Brain microvascular endothelial cell (primary cell): ENCODE measurements around the gene GNB3.

ENCODE experiments used
- DNase-seq: peaks from one replicate; pipeline ENCODE4 v3.0.0-alpha.2; 2020
- H3K27ac ChIP-seq: fragments of 250-450 bp; sonication (Bioruptor Pico); 2 replicates; pipeline ENCODE4 v1.5.1; 2020; ENCODE audit warnings: mild to moderate bottlenecking, moderate library complexity
- H3K27me3 ChIP-seq: fragments of 250-450 bp; sonication (Bioruptor Pico); replicated peaks from 2 replicates; pipeline ENCODE4 v1.5.1; 2020; ENCODE audit warnings: mild to moderate bottlenecking
- H3K36me3 ChIP-seq: fragments of 250-450 bp; sonication (Bioruptor Pico); replicated peaks from 2 replicates; pipeline ENCODE4 v1.5.1; 2020; ENCODE audit warnings: mild to moderate bottlenecking
- H3K4me3 ChIP-seq: 2 replicates; pipeline ENCODE4 v1.5.1; 2011; ENCODE audit warnings: low read depth, mild to moderate bottlenecking, control low read depth, low read length, moderate library complexity
- in situ Hi-C: cut with HindIII; loops from 2 replicates; pipeline ENCODE4 v1.10.0; 2017; ENCODE audit warnings: low sequenced_read_pairs, low pct_ligation_motif_present
- TF ChIP-seq, protein P1 (sequence below): IDR thresholded peaks from 2 replicates; pipeline ENCODE4 v1.5.1; 2011; ENCODE audit warnings: low read depth, mild to moderate bottlenecking, moderate library complexity, low read length, control low read depth, inconsistent platforms; ENCODE audit errors: missing control alignments

Gene GNB3

DNA sequence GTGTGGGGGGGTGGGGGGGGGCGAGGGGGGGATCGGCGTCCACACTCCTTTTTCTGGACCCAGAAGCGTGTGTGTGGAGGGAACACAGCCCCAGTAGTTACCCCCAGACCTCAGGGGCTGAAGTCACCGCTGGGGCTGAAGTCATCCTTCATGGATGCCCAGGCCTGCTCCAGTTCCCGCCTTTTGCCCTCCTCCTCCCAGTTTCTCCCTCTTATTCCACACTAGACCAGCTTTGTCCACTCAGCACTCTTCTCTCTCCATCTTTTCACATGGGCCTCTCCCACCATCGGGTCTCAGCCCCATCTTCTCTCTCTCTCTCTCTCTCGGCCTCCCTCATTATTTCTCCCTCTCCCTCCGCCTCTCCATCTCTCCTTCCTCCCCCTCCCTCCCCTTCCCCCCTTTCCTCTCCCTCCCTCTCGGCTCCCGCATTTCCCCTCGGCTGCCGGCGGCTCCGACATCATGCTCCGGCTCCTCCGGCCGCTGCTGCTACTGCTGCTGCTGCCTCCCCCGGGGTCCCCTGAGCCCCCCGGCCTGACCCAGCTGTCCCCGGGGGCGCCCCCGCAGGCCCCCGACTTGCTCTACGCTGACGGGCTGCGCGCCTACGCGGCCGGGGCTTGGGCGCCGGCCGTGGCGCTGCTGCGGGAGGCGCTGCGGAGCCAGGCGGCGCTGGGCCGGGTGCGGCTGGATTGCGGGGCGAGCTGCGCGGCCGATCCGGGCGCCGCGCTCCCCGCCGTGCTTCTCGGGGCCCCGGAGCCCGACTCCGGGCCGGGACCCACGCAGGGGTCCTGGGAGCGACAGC, 12.5 kb upstream of the GNB3 start, which contains the start of gene P3H3:
Gene P3H3, plus strand, starts transcription at position 426 of the 799 bp plus-strand sequence. Its CDS starts 34 bp downstream, at position 460.
- peaks cover 23% of the 10 kb centered on the region for H3K36me3 ChIP-seq
- TF ChIP-seq, protein P1, sequence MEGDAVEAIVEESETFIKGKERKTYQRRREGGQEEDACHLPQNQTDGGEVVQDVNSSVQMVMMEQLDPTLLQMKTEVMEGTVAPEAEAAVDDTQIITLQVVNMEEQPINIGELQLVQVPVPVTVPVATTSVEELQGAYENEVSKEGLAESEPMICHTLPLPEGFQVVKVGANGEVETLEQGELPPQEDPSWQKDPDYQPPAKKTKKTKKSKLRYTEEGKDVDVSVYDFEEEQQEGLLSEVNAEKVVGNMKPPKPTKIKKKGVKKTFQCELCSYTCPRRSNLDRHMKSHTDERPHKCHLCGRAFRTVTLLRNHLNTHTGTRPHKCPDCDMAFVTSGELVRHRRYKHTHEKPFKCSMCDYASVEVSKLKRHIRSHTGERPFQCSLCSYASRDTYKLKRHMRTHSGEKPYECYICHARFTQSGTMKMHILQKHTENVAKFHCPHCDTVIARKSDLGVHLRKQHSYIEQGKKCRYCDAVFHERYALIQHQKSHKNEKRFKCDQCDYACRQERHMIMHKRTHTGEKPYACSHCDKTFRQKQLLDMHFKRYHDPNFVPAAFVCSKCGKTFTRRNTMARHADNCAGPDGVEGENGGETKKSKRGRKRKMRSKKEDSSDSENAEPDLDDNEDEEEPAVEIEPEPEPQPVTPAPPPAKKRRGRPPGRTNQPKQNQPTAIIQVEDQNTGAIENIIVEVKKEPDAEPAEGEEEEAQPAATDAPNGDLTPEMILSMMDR, result no peak
- in situ Hi-C loops, result no loop called here
- H3K4me3 ChIP-seq, result peak within 1 kb of the TSS; percentile 91
- no peaks in the 10 kb centered on the region for H3K27me3 ChIP-seq
- DNase-seq, result peak; percentile 15
- peak within 1 kb of the TSS; percentile 57 for H3K27ac ChIP-seq

DNA sequence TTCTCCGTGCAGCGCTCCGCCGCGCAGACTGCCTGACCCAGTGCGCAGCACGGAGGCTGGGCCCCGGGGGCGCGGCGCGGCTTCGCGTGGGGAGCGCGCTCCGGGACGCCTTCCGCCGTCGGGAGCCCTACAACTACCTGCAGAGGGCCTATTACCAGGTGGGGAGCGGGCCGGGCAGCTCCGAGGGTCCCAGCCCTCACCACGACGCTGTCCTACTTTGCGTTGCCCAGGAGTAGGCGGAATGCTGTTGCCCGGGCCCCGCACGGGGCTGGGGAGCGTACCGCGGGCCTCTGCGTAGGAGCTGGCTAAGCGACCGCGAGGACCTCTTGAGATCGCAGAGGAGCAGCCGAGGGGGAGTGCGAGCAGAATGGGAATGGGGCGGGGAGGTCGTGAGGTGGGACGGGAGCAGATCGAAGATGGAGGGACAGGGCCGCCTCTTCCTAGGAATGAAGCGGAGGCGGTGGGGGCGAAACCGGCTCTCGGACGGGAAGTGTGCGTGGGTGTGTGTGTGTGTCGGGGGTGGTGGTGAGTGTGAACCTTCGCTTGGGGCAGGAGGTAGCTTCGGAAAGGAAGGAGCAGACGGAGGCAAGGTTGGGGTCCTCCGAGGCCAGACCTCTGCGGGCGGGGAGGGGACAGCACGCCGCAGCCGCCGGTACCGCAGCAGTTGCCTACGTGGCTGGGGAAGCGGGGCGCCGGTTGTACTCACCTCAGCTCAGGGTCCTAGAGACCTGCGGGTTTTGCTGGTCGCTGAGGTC, 11.8 kb upstream of the GNB3 start:
- Histone ChIP-seq H3K36me3 (peaks cover 31% of the 10 kb centered on the region), H3K27me3 (no peaks in the 10 kb centered on the region), H3K4me3 (peak overlapping the region; percentile 91), H3K27ac (peak overlapping the region; percentile 57)
- TF ChIP-seq, protein P1, result no peak
- in situ Hi-C loops, result no loop called here
- DNase-seq, result peak; percentile 50

DNA sequence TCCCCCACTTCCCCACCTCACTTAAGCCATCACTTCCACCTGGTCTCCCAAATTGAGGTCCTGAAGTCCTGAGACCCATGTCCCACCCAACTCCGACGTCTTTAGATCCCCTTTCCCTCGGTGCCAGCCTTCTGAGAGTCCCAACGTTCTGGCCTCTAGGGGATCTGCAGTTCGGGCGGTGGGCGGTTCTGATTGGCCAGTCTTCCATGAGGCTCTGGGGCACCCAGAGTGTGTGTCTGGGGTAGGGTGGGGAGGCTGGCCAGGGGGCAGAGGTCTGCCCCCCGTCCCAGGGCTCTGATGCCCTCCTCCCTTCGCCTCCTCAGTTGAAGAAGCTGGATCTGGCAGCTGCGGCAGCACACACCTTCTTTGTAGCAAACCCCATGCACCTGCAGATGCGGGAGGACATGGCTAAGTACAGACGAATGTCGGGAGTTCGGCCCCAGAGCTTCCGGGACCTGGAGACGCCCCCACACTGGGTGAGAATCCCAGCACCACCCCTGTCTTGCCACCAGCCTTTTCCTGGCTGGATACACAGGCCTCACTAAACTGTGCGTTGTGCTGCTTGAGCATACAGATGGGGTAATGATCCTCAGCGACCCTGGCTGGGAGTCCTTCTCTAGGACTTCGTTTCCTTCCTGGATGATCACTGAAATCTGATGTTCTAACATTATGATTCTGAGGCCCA, 11.0 kb upstream of the GNB3 start:
- peak overlapping the region; percentile 91 for H3K4me3 ChIP-seq
- DNase-seq, result peak; percentile 28
- peaks cover 38% of the 10 kb centered on the region for H3K36me3 ChIP-seq
- peak overlapping the region; percentile 57 for H3K27ac ChIP-seq
- H3K27me3 ChIP-seq, result no peaks in the 10 kb centered on the region
- in situ Hi-C loops, result no loop called here
- TF ChIP-seq, protein P1, result peak; percentile 50

DNA sequence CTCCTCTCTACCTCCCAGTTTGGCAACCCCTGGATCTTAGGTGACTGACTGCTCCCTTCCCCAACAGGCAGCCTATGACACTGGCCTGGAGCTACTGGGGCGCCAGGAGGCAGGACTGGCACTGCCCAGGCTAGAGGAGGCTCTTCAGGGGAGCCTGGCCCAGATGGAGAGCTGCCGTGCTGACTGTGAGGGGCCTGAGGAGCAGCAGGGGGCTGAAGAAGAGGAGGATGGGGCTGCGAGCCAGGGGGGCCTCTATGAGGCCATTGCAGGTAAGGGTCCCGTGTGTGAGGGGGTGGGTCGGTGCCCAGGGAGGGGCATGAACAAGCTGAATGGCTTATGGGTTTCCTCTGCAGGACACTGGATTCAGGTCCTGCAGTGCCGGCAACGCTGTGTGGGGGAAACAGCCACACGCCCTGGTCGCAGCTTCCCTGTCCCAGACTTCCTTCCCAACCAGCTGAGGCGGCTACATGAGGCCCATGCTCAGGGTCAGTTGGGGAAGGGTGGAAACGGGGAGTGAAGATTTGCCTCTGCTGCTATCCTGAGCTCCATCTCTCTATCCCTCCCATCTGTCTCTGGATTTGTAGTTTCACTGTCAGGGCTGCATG, 10.3 kb upstream of the GNB3 start:
- in situ Hi-C loops, result no loop called here
- DNase-seq, result no peak
- no peak overlapping the region for H3K27ac ChIP-seq
- peak overlapping the region; percentile 91 for H3K4me3 ChIP-seq
- TF ChIP-seq, protein P1, result no peak
- H3K36me3 ChIP-seq, result peaks cover 38% of the 10 kb centered on the region
- no peaks in the 10 kb centered on the region for H3K27me3 ChIP-seq

DNA sequence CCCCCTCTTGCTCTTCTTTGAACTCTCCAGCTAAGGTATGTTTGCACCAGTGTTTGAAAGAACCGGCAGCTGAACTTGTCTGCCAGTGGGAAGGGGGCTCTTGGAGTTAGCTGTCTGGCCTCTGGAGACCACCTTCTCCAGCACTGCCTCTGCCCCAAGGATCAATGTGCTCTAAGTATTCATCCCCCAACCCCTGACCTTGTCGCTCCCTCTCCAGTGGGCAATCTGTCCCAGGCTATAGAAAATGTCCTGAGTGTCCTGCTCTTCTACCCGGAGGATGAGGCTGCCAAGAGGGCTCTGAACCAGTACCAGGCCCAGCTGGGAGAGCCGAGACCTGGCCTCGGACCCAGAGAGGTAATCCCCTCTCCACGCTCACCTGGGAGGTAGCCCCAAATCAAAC, 9.7 kb upstream of the GNB3 start:
- in situ Hi-C loops, result no loop called here
- no peak overlapping the region for H3K27ac ChIP-seq
- H3K27me3 ChIP-seq, result no peaks in the 10 kb centered on the region
- no peak for DNase-seq
- TF ChIP-seq, protein P1, result no peak
- H3K4me3 ChIP-seq, result no peak overlapping the region
- peaks cover 41% of the 10 kb centered on the region for H3K36me3 ChIP-seq
